Measurements from ENCODE around the gene SWAP70. TPM values are rescaled to one million over a fixed set of nuclear protein-coding genes. Genes with fewer than 3 reads are reported as not detected.
A peak's percentile ranks its signal among the peaks of the same experiment; 100 is the strongest.

The SWAP70 gene
- total RNA-seq, 2 experiments from 2014 or later, result 8.9 to 9.6 TPM

DNA sequence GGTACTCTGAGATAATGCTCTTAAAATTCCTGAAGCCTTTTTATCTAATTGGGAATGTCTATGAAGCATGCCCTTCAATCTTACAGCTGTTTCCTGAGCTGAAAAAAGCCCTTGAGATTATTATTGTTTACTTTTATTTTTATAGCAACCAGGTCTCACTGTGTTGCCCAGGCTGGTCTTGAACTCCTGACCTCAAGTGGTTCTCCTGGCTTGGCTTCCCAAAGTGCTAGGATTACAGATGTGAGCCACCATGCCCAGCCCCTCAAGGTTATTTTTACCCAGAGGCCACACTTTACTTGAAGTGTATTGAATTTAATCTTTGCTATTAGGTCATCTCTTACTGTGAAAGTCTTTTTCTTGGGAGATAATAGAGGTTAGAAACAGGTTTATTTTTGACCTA lies 7.0 kb upstream of the SWAP70 start:
- ChIA-PET CTCF (interaction anchor here (1.4 kb wide), 1 partner anchor 10 kb away, joined by 3 read pairs; no protein-coding TSS in a partner anchor), POLR2A (no interaction called here)
- H3K9me3 Mint-ChIP-seq, result no peaks in the 10 kb centered on the region
- DNase-seq (no peak), ATAC-seq (no peak)
- intact Hi-C loops (cut with micrococcal nuclease), result no loop called here
- H3K27me3 Mint-ChIP-seq, result peaks cover 10% of the 10 kb centered on the region
- H3K27ac Mint-ChIP-seq, result no peak overlapping the region
- H3K36me3 Mint-ChIP-seq (ENCODE audit: low read depth), result no peaks in the 10 kb centered on the region
- no peak for TF ChIP-seq CTCF (IDR thresholded peaks at IDR 0.05)
- no peak overlapping the region for H3K4me3 Mint-ChIP-seq
- no peaks in the 10 kb centered on the region for H3K4me1 Mint-ChIP-seq (ENCODE audit: low read depth)

GRCh38 chr11:9657531-9657930 lies 6.3 kb upstream of the SWAP70 start:
- H3K9me3 Mint-ChIP-seq, result no peaks in the 10 kb centered on the region
- no peak overlapping the region for H3K4me3 Mint-ChIP-seq
- TF ChIP-seq CTCF (IDR thresholded peaks at IDR 0.05), result no peak
- H3K27me3 Mint-ChIP-seq, result peaks cover 15% of the 10 kb centered on the region
- no peak for DNase-seq
- intact Hi-C loops (cut with micrococcal nuclease), result no loop called here
- ChIA-PET POLR2A (no interaction called here), CTCF (interaction anchor here (1.4 to 1.5 kb wide), 2 partner anchors 11 to 91 kb away, joined by 3 to 4 read pairs; no protein-coding TSS in a partner anchor)
- no peaks in the 10 kb centered on the region for H3K36me3 Mint-ChIP-seq (ENCODE audit: low read depth)
- peaks cover 4% of the 10 kb centered on the region for H3K4me1 Mint-ChIP-seq (ENCODE audit: low read depth)
- no peak overlapping the region for H3K27ac Mint-ChIP-seq
- ATAC-seq, result no peak

GRCh38 chr11:9660886-9661285 lies 3.0 kb upstream of the SWAP70 start:
- TF ChIP-seq CTCF (IDR thresholded peaks at IDR 0.05), result no peak
- intact Hi-C loops (cut with micrococcal nuclease), result no loop called here
- CTCF ChIA-PET, result no interaction called here
- H3K27ac Mint-ChIP-seq, result no peak overlapping the region
- peaks cover 6% of the 10 kb centered on the region for H3K9me3 Mint-ChIP-seq
- no peak overlapping the region for H3K4me3 Mint-ChIP-seq
- POLR2A ChIA-PET, result no interaction called here
- peaks cover 3% of the 10 kb centered on the region for H3K36me3 Mint-ChIP-seq (ENCODE audit: low read depth)
- H3K4me1 Mint-ChIP-seq (ENCODE audit: low read depth), result peaks cover 14% of the 10 kb centered on the region
- no peak for DNase-seq
- H3K27me3 Mint-ChIP-seq, result peaks cover 26% of the 10 kb centered on the region
- ATAC-seq, result no peak

DNA sequence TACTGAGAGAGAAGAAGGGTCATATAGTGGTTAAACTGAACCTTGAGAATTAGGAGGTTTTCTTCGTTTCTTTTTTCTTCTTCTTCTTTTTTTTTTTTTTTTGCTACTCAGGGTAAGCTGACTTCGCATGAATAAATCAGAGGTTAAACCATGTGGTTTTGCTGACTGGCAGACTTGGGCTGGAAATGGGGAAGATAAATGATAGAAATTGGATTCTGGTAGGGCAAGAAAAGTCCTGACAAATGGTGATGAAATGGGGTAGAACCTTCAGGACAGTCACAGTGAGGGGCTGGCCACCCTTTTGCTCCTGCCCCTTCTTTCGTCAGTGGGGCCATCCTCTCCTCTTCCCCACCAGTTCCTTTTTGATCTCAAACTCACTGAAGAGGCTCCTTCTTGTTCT lies 1.6 kb upstream of the SWAP70 start:
- peaks cover 10% of the 10 kb centered on the region for H3K36me3 Mint-ChIP-seq (ENCODE audit: low read depth)
- ATAC-seq (no peak), DNase-seq (no peak)
- CTCF ChIA-PET, result no interaction called here
- H3K27me3 Mint-ChIP-seq, result peaks cover 26% of the 10 kb centered on the region
- H3K9me3 Mint-ChIP-seq, result peaks cover 11% of the 10 kb centered on the region
- intact Hi-C loops (cut with micrococcal nuclease), result no loop called here
- peaks cover 14% of the 10 kb centered on the region for H3K4me1 Mint-ChIP-seq (ENCODE audit: low read depth)
- no peak overlapping the region for H3K4me3 Mint-ChIP-seq
- POLR2A ChIA-PET, result interaction anchor here (0.6 kb wide), 1 partner anchor 546 kb away, joined by 3 read pairs; no protein-coding TSS in a partner anchor
- no peak overlapping the region for H3K27ac Mint-ChIP-seq
- TF ChIP-seq CTCF (IDR thresholded peaks at IDR 0.05), result no peak

DNA sequence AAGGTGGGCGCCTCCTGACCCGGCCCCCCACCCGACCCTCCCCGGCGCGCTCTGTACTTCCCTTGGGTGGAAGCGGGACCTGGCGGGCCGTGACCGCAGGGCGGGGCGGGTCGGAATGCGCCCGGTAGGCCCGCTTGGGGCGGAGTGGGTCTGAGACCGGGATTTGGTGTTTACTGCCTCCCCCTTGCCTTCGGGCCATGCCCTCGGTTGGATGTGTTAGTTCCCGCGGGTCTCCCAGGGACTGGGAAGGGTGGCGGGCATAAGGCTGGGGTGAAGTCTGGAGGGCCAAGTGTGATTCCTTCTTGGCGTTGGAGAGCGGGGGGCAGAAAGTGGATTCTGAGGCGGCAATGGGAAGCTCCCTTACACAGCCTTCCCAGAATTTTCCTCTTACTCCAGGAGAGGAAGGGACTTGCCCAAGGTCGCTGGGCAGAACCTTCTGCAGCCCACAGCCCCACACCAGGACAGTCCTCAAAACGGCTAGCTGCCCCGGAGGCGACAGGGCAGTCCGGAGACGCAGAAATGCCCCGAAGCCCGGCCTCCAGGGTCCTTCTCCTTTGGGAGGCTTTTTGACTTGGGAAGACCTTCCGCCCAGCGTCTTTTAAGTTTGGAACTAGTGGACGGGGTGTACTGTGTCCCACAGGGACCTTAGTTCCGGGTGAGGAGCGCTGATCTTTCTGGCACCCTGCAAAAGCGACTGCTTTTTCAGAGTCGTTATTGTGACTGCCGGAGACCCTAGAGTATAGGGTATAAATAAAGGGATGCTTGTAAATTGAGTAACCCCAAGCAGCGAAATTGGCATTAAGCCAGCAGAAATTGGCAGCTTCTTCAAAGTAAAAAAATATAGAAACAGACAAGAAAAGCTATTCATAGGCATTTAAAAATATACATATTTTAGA lies 647 bp downstream of the SWAP70 start:
- no peak for TF ChIP-seq CTCF (IDR thresholded peaks at IDR 0.05)
- Mint-ChIP-seq H3K4me1 (ENCODE audit: low read depth) (peaks cover 14% of the 10 kb centered on the region), H3K27ac (peak overlapping the region; percentile 20), H3K9me3 (peaks cover 11% of the 10 kb centered on the region), H3K4me3 (peak overlapping the region; percentile 81), H3K36me3 (ENCODE audit: low read depth) (peaks cover 10% of the 10 kb centered on the region), H3K27me3 (peaks cover 28% of the 10 kb centered on the region)
- ChIA-PET CTCF (interaction anchor here (1.1 to 1.4 kb wide), 2 partner anchors 52 to 129 kb away, joined by 4 to 5 read pairs; no protein-coding TSS in a partner anchor), POLR2A (interaction anchor here (0.7 to 1.4 kb wide), 3 partner anchors 14 to 90 kb away, joined by 3 to 6 read pairs (median 5); no protein-coding TSS in a partner anchor)
- DNase-seq (no peak), ATAC-seq (peak; percentile 55)
- intact Hi-C loops (cut with micrococcal nuclease), result no loop called here

Data from activated CD8-positive, alpha-beta T cell treated with anti-CD3 and anti-CD28 coated beads for 36 hours (primary cell).